ENCODE measurements around the gene GLB1L2.
"Not testable (repeated sequence)": the region's sequence is repeated elsewhere in the genome, so short reads cannot be mapped to it uniquely, and the experiment has no call there.

The GLB1L2 gene

GRCh38 chr11:134330611-134331353 lies 1.0 kb upstream of the GLB1L2 start:
- no peak for DNase-seq

GRCh38 chr11:134332189-134332631 lies 422 bp downstream of the GLB1L2 start:
- DNase-seq: no peak

- DNase-seq: no peak
Observed at GRCh38 chr11:134332782-134333181, 994 bp downstream of the GLB1L2 start.

- no peak for DNase-seq
Observed at GRCh38 chr11:134333312-134333711, 1.5 kb downstream of the GLB1L2 start.

- no peak for DNase-seq
Observed at GRCh38 chr11:134333946-134334345, 2.2 kb downstream of the GLB1L2 start.

- no peak for DNase-seq
Observed at GRCh38 chr11:134334796-134335571, 3.2 kb downstream of the GLB1L2 start.

- no peak for DNase-seq
Observed at GRCh38 chr11:134337051-134337450, 5.3 kb downstream of the GLB1L2 start.

GRCh38 chr11:134338068-134338467 lies 6.3 kb downstream of the GLB1L2 start:
- DNase-seq: no peak

GRCh38 chr11:134338654-134339053 lies 6.9 kb downstream of the GLB1L2 start:
- DNase-seq: no peak

- DNase-seq: no peak
Observed at GRCh38 chr11:134339756-134340155, 8.0 kb downstream of the GLB1L2 start.

GRCh38 chr11:134340354-134340964 lies 8.7 kb downstream of the GLB1L2 start:
- DNase-seq: no peak

- DNase-seq: no peak
Observed at GRCh38 chr11:134341805-134342571, 10.2 kb downstream of the GLB1L2 start.

- DNase-seq: no peak
Observed at GRCh38 chr11:134342572-134343340, 11.0 kb downstream of the GLB1L2 start.

GRCh38 chr11:134343646-134344045 lies 11.9 kb downstream of the GLB1L2 start:
- no peak for DNase-seq

- DNase-seq: not testable (repeated sequence)
Observed at GRCh38 chr11:134344497-134345236, 12.9 kb downstream of the GLB1L2 start.

- DNase-seq: no peak
Observed at GRCh38 chr11:134345237-134345550, 13.4 kb downstream of the GLB1L2 start.

- DNase-seq: no peak
Observed at GRCh38 chr11:134346101-134346975, 14.6 kb downstream of the GLB1L2 start.

GRCh38 chr11:134346976-134347350 lies 15.2 kb downstream of the GLB1L2 start:
- no peak for DNase-seq

GRCh38 chr11:134347441-134347840 lies 15.7 kb downstream of the GLB1L2 start:
- DNase-seq: no peak

- DNase-seq: no peak
Observed at GRCh38 chr11:134349109-134349801, 17.5 kb downstream of the GLB1L2 start.

Measured in cerebellar nuclear complex (tissue), 1 donor.